Fibroblast of lung (primary cell): ENCODE results near the gene TMEM63B.

Experiments used
- CTCF ChIP-seq, 2 donors: IDR thresholded peaks in 1 of 2; conservative IDR thresholded peaks in 1 of 2; 1 replicate in 1 of 2; 2 replicates in 1 of 2; pipeline ENCODE4 v1.5.1; 2011 to 2012; ENCODE audit warnings: low read length in 2 of 2, control low read depth in 1 of 2, inconsistent platforms in 1 of 2, low read depth in 1 of 2, mild to moderate bottlenecking in 1 of 2
- EZH2 ChIP-seq: IDR thresholded peaks from 2 replicates; pipeline ENCODE4 v1.5.1; 2012; ENCODE audit warnings: low read length, control low read depth, mild to moderate bottlenecking; ENCODE audit errors: missing control alignments

- TF ChIP-seq CTCF (conservative IDR thresholded peaks at IDR 0.05 in 1 of 2, IDR thresholded peaks at IDR 0.05 in 1 of 2; ENCODE audit: low read depth in 1 of 2, low read length in 2 of 2) (no peak), EZH2 (no peak)
Observed at GRCh38 chr6:44176130-44176761, 48.9 kb downstream of the TMEM63B start.
